KMS-11 (cell line): ENCODE data around the gene ANKRD13B.

Experiments
- H2AFZ ChIP-seq: fragments of 200-600 bp; sonication (generic); 2 replicates; pipeline ENCODE4 v1.6.1; 2016; ENCODE audit warnings: antibody characterized with exemption, mixed run types, low read depth
- H3K27ac ChIP-seq: fragments of 200-600 bp; sonication (generic); 2 replicates; pipeline ENCODE4 v1.6.1; 2016; ENCODE audit warnings: mild to moderate bottlenecking, mixed run types
- H3K27me3 ChIP-seq: fragments of 200-600 bp; sonication (generic); 2 replicates; pipeline ENCODE4 v1.6.1; 2017; ENCODE audit warnings: mild to moderate bottlenecking, low read depth, mixed run types, moderate library complexity; ENCODE audit not compliant: insufficient read depth
- H3K36me3 ChIP-seq: fragments of 200-600 bp; sonication (generic); 2 replicates; pipeline ENCODE4 v1.6.1; 2017; ENCODE audit warnings: mild to moderate bottlenecking, mixed run types; ENCODE audit not compliant: insufficient read depth
- H3K4me1 ChIP-seq: fragments of 200-600 bp; sonication (generic); 2 replicates; pipeline ENCODE4 v1.6.1; 2016; ENCODE audit warnings: mild to moderate bottlenecking, low read depth, mixed run types; ENCODE audit not compliant: poor library complexity, severe bottlenecking
- H3K4me2 ChIP-seq: fragments of 200-600 bp; sonication (generic); 2 replicates; pipeline ENCODE4 v1.7.0; 2016; ENCODE audit warnings: mild to moderate bottlenecking, mixed run types
- H3K4me3 ChIP-seq: fragments of 200-600 bp; sonication (generic); IDR thresholded peaks from 2 replicates; pipeline ENCODE4 v1.6.1; 2017; ENCODE audit warnings: low read depth, low read length, mixed read lengths; ENCODE audit not compliant: insufficient read depth
- H3K79me2 ChIP-seq: fragments of 200-600 bp; sonication (generic); 2 replicates; pipeline ENCODE4 v1.6.1; 2016; ENCODE audit warnings: low read depth, mixed run types; ENCODE audit not compliant: insufficient read depth
- H3K9ac ChIP-seq: fragments of 200-600 bp; sonication (generic); 2 replicates; pipeline ENCODE4 v1.6.1; 2016; ENCODE audit warnings: mild to moderate bottlenecking, mixed run types
- H4K20me1 ChIP-seq: fragments of 200-600 bp; sonication (generic); 2 replicates; pipeline ENCODE4 v1.6.1; 2016; ENCODE audit warnings: mild to moderate bottlenecking, mixed run types; ENCODE audit not compliant: insufficient read depth
- TF ChIP-seq, protein P1 (sequence below): fragments of 200-600 bp; sonication (generic); conservative IDR thresholded peaks from 2 replicates; pipeline ENCODE4 v1.6.1; 2017; ENCODE audit warnings: low read depth, mild to moderate bottlenecking, antibody characterized with exemption, low read length, moderate library complexity, mixed read lengths

ANKRD13B gene

DNA sequence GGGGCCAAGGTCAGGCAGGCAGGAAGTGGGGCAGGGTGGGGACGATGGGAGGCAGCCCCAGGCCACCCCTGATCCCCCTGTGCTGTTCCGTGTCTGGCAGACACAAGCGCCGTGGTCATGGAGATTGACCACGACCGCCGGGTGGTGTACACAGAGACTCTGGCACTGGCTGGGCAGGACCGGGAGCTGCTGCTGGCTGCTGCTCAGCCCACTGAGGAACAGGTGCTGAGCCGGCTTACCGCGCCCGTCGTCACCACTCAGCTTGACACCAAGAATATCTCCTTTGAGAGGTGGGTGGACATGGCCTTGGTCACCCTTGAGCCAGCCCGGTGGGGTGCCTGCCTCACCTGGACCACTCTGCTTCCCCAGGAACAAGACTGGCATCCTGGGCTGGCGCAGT is 16.1 kb downstream of the ANKRD13B start:
- Histone ChIP-seq H3K36me3 (no peaks in the 10 kb centered on the region), H4K20me1 (no peaks in the 10 kb centered on the region), H3K4me2 (no peak overlapping the region), H3K27me3 (no peaks in the 10 kb centered on the region), H3K9ac (no peak overlapping the region), H3K4me3 (no peak overlapping the region), H3K79me2 (no peaks in the 10 kb centered on the region), H3K4me1 (peaks cover 8% of the 10 kb centered on the region), H3K27ac (no peak overlapping the region), H2AFZ (no peak overlapping the region)
- TF ChIP-seq, protein P1, sequence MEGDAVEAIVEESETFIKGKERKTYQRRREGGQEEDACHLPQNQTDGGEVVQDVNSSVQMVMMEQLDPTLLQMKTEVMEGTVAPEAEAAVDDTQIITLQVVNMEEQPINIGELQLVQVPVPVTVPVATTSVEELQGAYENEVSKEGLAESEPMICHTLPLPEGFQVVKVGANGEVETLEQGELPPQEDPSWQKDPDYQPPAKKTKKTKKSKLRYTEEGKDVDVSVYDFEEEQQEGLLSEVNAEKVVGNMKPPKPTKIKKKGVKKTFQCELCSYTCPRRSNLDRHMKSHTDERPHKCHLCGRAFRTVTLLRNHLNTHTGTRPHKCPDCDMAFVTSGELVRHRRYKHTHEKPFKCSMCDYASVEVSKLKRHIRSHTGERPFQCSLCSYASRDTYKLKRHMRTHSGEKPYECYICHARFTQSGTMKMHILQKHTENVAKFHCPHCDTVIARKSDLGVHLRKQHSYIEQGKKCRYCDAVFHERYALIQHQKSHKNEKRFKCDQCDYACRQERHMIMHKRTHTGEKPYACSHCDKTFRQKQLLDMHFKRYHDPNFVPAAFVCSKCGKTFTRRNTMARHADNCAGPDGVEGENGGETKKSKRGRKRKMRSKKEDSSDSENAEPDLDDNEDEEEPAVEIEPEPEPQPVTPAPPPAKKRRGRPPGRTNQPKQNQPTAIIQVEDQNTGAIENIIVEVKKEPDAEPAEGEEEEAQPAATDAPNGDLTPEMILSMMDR, result no peak

DNA sequence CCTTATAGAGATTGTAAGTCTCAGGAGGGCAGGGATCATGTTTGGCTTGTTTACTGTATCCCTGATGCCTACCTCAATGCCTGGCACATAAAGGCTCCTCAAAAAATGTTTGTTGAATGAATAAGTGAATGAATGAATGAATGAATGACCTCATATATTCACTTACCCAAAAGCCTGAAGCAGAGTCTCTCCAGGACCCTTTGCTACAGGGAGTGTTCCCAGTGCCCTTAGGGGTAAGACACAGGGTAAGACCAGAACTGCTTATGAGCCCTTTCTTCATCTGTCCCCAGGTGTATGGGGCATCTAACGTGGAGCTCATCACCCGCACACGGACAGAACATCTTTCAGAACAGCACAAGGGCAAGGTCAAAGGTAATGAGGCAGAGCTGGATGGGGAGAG is 17.5 kb downstream of the ANKRD13B start:
- Histone ChIP-seq H3K4me3 (no peak overlapping the region), H2AFZ (no peak overlapping the region), H4K20me1 (no peaks in the 10 kb centered on the region), H3K9ac (no peak overlapping the region), H3K4me2 (no peak overlapping the region), H3K4me1 (peaks cover 21% of the 10 kb centered on the region), H3K27ac (no peak overlapping the region), H3K79me2 (no peaks in the 10 kb centered on the region), H3K27me3 (0 out of 2 replicates have a peak, but pooled peaks cover 4% of the 10 kb centered on the region), H3K36me3 (no peaks in the 10 kb centered on the region)
- TF ChIP-seq, protein P1, result no peak

DNA sequence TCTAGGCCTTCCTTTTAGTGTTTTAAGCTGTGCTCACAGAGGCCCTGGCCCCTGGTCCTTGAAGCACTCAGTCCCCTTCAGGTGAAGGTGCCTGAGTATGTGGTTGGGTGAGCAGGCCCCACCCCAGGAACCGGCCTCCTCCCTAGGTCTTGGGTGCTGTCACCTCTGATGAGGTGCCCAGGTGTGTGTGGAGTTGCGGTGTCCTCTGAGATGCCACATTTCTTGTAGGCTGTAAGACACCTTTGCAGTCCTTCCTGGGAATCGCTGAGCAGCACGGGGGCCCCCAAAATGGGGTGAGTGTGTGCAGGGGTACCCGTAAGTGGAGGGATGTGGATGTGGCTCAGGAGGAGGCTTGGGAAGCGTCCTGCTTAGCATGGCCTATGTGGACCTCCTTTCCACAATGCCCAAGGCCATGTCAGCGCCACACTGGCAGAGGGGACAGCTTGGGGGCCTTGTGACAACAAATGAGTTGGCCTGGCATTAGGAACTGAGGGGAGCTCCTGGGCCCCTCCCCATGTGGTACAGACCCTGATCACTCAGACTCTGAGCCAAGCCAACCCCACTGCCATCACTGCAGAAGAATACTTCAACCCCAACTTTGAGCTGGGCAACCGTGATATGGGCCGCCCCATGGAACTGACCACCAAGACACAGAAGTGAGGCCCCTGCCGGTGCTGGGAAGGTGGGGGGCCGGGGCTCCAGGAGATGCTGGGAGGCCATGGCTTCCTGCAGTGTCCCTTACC is 18.6 kb downstream of the ANKRD13B start:
- peaks cover 10% of the 10 kb centered on the region; the same call in 1 of the 2 replicates for H3K27me3 ChIP-seq
- TF ChIP-seq, protein P1, result no peak
- H3K4me2 ChIP-seq, result no peak overlapping the region
- H2AFZ ChIP-seq, result no peak overlapping the region
- no peaks in the 10 kb centered on the region for H4K20me1 ChIP-seq
- no peaks in the 10 kb centered on the region for H3K79me2 ChIP-seq
- H3K36me3 ChIP-seq, result no peaks in the 10 kb centered on the region
- H3K27ac ChIP-seq, result no peak overlapping the region
- H3K9ac ChIP-seq, result no peak overlapping the region
- H3K4me1 ChIP-seq, result peaks cover 23% of the 10 kb centered on the region
- H3K4me3 ChIP-seq, result no peak overlapping the region

DNA sequence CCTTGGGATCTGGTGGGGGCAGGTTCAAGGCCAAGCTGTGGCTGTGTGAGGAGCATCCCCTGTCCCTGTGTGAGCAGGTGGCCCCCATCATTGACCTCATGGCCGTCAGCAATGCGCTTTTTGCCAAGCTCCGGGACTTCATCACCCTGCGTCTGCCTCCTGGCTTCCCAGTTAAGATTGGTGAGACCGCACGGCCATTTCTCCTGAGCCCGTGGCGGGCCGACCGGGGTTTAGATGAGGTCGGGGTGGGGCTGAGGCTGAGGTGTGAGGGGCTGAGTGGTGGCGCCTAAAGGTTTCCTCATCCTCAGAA is 19.1 kb downstream of the ANKRD13B start:
- Histone ChIP-seq H4K20me1 (no peaks in the 10 kb centered on the region), H3K27ac (no peak overlapping the region)

More for the DNA sequence above, 19.1 kb downstream of the ANKRD13B start:
- no peak overlapping the region for H3K4me3 ChIP-seq
- H3K9ac ChIP-seq, result no peak overlapping the region
- H2AFZ ChIP-seq, result no peak overlapping the region
- TF ChIP-seq, protein P1, result no peak
- peaks cover 13% of the 10 kb centered on the region; the same call in 1 of the 2 replicates for H3K27me3 ChIP-seq
- no peak overlapping the region for H3K4me2 ChIP-seq
- H3K36me3 ChIP-seq, result no peaks in the 10 kb centered on the region
- no peaks in the 10 kb centered on the region for H3K79me2 ChIP-seq
- peaks cover 28% of the 10 kb centered on the region for H3K4me1 ChIP-seq
